Fibroblast of mammary gland (primary cell): ENCODE data around the gene XIST.
"Not testable (repeated sequence)": the region's sequence is repeated elsewhere in the genome, so short reads cannot be mapped to it uniquely, and the experiment has no call there.

Experiments
- DNase-seq: peaks from one replicate; pipeline ENCODE4 v3.0.0-alpha.2; 2010; ENCODE audit warnings: low read depth
- H3K4me3 ChIP-seq: 2 replicates; pipeline ENCODE4 v1.5.1; 2011; ENCODE audit warnings: low read depth, mild to moderate bottlenecking, low read length, moderate library complexity; ENCODE audit not compliant: control insufficient read depth
- TF ChIP-seq, protein P1 (sequence below): conservative IDR thresholded peaks from 2 replicates; pipeline ENCODE4 v1.5.1; 2011; ENCODE audit warnings: low read depth, low read length, inconsistent platforms; ENCODE audit not compliant: control insufficient read depth, insufficient read depth

Gene XIST

DNA sequence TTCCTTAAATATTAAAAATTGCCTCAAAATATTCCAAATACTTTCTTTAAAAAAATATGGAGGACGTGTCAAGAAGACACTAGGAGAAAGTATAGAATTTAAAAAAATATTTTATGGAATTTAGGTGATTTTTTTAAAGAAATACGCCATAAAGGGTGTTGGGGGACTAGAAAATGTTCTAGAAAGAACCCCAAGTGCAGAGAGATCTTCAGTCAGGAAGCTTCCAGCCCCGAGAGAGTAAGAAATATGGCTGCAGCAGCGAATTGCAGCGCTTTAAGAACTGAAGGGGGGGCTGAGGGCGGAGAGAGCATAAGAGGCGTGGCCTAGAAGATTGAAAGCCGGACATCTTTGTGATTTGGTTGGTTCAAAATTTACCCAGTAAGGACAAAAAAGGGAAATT lies at the start of gene XIST:
Gene XIST (minus strand): TSS at position 248 of the 400 bp plus-strand sequence.
- TF ChIP-seq, protein P1, sequence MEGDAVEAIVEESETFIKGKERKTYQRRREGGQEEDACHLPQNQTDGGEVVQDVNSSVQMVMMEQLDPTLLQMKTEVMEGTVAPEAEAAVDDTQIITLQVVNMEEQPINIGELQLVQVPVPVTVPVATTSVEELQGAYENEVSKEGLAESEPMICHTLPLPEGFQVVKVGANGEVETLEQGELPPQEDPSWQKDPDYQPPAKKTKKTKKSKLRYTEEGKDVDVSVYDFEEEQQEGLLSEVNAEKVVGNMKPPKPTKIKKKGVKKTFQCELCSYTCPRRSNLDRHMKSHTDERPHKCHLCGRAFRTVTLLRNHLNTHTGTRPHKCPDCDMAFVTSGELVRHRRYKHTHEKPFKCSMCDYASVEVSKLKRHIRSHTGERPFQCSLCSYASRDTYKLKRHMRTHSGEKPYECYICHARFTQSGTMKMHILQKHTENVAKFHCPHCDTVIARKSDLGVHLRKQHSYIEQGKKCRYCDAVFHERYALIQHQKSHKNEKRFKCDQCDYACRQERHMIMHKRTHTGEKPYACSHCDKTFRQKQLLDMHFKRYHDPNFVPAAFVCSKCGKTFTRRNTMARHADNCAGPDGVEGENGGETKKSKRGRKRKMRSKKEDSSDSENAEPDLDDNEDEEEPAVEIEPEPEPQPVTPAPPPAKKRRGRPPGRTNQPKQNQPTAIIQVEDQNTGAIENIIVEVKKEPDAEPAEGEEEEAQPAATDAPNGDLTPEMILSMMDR, result no peak
- DNase-seq, result peak; percentile 84
- peak within 1 kb of the TSS; percentile 58 for H3K4me3 ChIP-seq

DNA sequence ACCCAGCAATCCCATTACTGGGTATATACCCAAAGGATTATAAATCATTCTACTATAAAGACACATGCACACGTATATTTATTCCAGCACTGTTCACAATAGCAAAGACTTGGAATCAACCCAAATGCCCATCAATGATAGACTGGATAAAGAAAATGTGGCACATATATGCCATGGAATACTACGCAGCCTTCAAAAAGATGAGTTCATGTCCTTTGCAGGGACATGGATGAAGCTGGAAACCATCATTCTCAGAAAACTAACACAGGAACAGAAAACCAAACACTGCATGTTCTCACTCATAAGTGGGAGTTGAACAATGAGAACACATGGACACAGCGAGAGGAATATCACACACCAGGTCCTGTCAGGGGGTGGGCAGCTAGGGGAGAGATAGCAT lies 45.8 kb upstream of the XIST start:
- H3K4me3 ChIP-seq, result not testable (repeated sequence)

DNA sequence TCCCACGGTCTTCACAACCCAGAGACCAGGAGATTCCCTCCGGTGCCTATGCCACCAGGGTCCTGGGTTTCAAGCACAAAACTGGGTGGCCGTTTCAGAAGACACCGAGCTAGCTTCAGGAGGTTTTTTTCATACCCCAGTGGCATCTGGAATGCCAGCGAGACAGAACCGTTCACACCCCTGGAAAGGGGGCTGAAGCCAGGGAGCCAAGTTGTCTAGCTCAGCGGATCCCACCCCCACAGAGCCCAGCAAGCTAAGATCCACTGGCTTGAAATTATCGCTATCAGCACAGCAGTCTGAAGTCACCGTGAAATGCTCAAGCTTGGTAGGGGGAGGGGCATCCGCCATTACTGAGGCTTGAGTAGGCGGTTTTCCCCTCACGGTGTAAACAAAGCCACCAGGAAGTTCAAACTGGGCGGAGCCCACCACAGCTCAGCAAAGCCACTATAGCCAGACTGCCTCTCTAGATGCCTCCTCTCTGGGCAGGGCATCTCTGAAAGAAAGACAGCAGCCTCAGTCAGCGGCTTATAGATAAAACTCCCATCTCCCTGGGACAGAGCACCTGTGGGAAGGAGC lies 40.1 kb upstream of the XIST start:
- not testable (repeated sequence) for H3K4me3 ChIP-seq, DNase-seq

More for the DNA sequence above, 45.8 kb upstream of the XIST start:
- not testable (repeated sequence) for DNase-seq

DNA sequence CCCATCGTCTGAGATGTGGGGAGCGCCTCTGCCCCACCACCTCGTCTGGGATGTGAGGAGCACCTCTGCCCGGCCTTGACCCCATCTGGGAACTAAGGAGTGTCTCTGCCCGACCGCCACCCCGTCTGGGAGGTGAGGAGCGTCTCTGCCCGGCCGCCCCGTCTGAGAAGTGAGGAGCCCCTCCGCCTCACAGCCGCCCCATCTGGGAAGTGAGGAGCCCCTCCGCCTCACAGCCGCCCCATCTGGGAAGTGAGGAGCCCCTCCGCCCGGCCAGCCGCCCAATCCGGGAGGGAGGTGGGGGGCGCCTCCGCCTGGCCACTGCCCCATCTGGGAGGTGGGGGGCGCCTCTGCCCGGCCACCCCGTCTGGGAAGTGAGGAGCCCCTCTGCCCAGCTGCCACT lies 29.7 kb upstream of the XIST start:
- not testable (repeated sequence) for DNase-seq, H3K4me3 ChIP-seq

DNA sequence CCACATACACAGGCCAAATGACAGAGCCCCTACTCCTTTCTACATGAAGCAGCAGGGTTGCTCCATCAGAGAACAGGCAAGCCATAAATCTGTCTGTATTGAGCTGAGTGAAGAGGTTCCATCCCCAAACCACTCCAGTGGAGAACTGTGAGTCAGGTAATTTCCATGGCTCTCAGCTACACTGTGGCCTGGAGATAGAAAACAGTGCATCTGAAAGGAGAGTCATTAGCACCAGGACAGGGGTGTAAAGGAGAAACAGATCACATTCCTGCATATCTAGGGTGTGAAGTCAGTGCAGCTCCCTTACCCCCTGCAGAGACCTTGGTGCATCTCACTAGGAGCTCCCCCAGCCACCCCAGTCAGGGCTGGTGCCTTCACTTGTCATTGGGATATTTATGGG lies 25.2 kb upstream of the XIST start:
- no peak overlapping the region for H3K4me3 ChIP-seq
- DNase-seq, result no peak
- TF ChIP-seq, protein P1, result no peak

DNA sequence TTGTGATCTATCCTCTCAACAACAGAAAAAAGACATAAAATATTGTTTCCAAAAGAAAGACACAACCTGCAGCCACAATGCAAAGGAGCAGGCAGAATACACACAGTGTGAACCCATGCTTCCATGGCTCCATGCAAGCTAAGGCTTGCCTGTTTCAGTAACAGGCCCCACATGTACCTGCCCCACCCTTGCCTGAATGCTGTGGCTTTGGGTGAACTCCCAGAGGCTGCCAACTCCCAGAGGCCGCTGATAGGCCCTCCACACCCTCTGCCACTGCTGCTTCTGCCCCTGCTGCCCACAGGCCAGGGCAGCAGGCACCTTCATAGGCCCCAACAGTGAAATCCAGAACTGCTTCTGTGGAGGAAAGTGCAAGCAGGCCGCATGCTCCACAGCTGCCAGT lies 24.4 kb upstream of the XIST start:
- TF ChIP-seq, protein P1, result no peak
- DNase-seq, result no peak
- no peak overlapping the region for H3K4me3 ChIP-seq

DNA sequence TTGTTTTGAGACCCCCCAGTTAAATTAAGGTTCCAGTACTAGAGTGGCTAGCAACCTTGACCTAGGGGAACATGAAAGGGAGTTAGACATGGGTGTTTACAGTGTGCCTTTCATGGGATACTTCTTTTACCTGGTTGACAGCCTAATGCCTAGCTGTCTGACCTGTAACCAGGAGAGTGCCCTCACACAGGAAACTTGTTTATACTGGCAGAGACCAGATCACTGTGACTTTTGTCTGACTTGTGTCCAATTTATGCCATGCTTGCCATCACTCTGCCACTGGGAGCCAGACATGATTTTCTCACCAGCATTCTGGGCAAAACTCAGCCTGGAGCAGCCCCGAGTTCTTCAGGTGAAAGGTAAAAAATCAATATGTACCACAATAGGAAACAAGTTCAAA lies 16.4 kb upstream of the XIST start:
- H3K4me3 ChIP-seq, result no peak overlapping the region
- TF ChIP-seq, protein P1, result no peak
- DNase-seq, result no peak

DNA sequence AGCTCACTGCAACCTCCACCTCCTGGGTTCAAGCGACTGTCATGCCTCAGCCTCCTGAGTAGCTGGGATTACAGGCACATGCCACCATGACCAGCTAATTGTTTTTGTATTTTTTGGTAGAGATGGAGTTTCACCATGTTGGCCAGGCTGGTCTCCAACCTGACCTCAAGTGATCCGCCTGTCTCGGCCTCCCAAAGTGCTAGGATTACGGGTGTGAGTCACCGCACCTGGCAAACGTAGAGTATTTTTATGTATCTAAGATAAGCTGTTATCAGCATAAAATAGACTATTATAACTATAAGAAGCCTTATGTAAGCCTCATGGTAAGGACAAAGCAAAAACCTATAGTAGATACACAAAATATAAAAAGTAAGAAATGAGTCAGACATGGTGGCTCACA lies 14.6 kb upstream of the XIST start:
- no peak for DNase-seq
- TF ChIP-seq, protein P1, result no peak

More for the DNA sequence above, 14.6 kb upstream of the XIST start:
- no peak overlapping the region for H3K4me3 ChIP-seq
